KMS-11 (cell line): ENCODE results near the gene BTBD10.
A peak's percentile ranks its signal among the peaks of the same experiment; 100 is the strongest.

Source experiments
- H2AFZ ChIP-seq: fragments of 200-600 bp; sonication (generic); 2 replicates; pipeline ENCODE4 v1.6.1; 2016; ENCODE audit warnings: antibody characterized with exemption, mixed run types, low read depth
- H3K27ac ChIP-seq: fragments of 200-600 bp; sonication (generic); 2 replicates; pipeline ENCODE4 v1.6.1; 2016; ENCODE audit warnings: mild to moderate bottlenecking, mixed run types
- H3K27me3 ChIP-seq: fragments of 200-600 bp; sonication (generic); 2 replicates; pipeline ENCODE4 v1.6.1; 2017; ENCODE audit warnings: mild to moderate bottlenecking, low read depth, mixed run types, moderate library complexity; ENCODE audit not compliant: insufficient read depth
- H3K36me3 ChIP-seq: fragments of 200-600 bp; sonication (generic); 2 replicates; pipeline ENCODE4 v1.6.1; 2017; ENCODE audit warnings: mild to moderate bottlenecking, mixed run types; ENCODE audit not compliant: insufficient read depth
- H3K4me1 ChIP-seq: fragments of 200-600 bp; sonication (generic); 2 replicates; pipeline ENCODE4 v1.6.1; 2016; ENCODE audit warnings: mild to moderate bottlenecking, low read depth, mixed run types; ENCODE audit not compliant: poor library complexity, severe bottlenecking
- H3K4me2 ChIP-seq: fragments of 200-600 bp; sonication (generic); 2 replicates; pipeline ENCODE4 v1.7.0; 2016; ENCODE audit warnings: mild to moderate bottlenecking, mixed run types
- H3K4me3 ChIP-seq: fragments of 200-600 bp; sonication (generic); IDR thresholded peaks from 2 replicates; pipeline ENCODE4 v1.6.1; 2017; ENCODE audit warnings: low read depth, low read length, mixed read lengths; ENCODE audit not compliant: insufficient read depth
- H3K79me2 ChIP-seq: fragments of 200-600 bp; sonication (generic); 2 replicates; pipeline ENCODE4 v1.6.1; 2016; ENCODE audit warnings: low read depth, mixed run types; ENCODE audit not compliant: insufficient read depth
- H3K9ac ChIP-seq: fragments of 200-600 bp; sonication (generic); 2 replicates; pipeline ENCODE4 v1.6.1; 2016; ENCODE audit warnings: mild to moderate bottlenecking, mixed run types
- H4K20me1 ChIP-seq: fragments of 200-600 bp; sonication (generic); 2 replicates; pipeline ENCODE4 v1.6.1; 2016; ENCODE audit warnings: mild to moderate bottlenecking, mixed run types; ENCODE audit not compliant: insufficient read depth
- TF ChIP-seq, protein P1 (sequence below): fragments of 200-600 bp; sonication (generic); conservative IDR thresholded peaks from 2 replicates; pipeline ENCODE4 v1.6.1; 2017; ENCODE audit warnings: low read depth, mild to moderate bottlenecking, antibody characterized with exemption, low read length, moderate library complexity, mixed read lengths

BTBD10 gene

DNA sequence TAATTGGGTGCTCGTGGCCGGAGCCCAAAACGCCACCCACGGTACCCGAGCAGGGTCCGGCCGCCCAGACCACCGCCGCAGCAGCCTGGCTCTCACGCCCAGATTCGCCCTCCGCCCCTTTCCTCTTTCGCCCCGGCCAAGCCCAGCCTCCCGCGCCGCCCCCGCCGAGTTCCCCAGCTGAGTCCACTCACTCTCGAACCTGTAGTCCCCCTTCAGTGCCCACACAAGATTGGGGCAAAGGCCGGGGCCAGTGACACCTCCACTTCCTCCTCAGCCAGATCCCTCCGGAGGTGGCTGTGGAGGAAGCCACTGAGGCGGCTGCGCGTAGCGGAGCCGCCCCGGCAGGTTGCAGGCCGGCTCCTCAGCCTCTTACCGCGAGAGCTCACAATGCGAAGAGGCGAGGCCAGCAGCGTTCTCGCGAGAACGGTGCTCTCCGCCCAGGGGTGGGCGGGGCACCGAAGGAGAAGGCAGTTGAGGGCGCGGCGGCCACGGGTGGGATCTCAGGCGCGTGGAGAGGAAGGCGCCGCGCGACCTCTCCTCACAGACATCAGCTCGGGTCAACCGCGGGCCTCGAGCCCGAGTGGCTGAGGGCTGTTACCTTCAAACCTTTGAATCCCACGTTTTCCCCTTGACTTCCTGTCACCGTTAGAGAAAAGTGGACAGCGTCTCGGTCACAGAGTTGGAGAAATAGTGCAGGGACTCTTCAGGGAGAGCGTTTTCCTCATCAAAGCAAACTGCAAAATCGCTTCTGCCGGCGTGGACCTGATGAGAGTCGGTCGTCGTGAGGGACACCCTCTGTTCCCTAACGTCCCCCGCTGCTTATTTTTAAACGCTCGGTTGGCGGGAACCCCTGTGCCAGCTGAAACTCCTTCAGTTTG, at the start of gene BTBD10:
BTBD10 (minus strand) TSS at position 322 of the 878 bp plus-strand sequence. CDS start 18,098 bp downstream, outside the sequence.
- no peaks in the 10 kb centered on the region for H3K36me3 ChIP-seq
- H3K9ac ChIP-seq: peak within 1 kb of the TSS; percentile 80
- H3K4me1 ChIP-seq: peaks cover 20% of the 10 kb centered on the region
- H3K27me3 ChIP-seq: no peaks in the 10 kb centered on the region
- H2AFZ ChIP-seq: peak within 1 kb of the TSS; percentile 89
- peaks cover 40% of the 10 kb centered on the region; the same call in 1 of the 2 replicates for H3K79me2 ChIP-seq
- no peaks in the 10 kb centered on the region for H4K20me1 ChIP-seq
- TF ChIP-seq, protein P1, sequence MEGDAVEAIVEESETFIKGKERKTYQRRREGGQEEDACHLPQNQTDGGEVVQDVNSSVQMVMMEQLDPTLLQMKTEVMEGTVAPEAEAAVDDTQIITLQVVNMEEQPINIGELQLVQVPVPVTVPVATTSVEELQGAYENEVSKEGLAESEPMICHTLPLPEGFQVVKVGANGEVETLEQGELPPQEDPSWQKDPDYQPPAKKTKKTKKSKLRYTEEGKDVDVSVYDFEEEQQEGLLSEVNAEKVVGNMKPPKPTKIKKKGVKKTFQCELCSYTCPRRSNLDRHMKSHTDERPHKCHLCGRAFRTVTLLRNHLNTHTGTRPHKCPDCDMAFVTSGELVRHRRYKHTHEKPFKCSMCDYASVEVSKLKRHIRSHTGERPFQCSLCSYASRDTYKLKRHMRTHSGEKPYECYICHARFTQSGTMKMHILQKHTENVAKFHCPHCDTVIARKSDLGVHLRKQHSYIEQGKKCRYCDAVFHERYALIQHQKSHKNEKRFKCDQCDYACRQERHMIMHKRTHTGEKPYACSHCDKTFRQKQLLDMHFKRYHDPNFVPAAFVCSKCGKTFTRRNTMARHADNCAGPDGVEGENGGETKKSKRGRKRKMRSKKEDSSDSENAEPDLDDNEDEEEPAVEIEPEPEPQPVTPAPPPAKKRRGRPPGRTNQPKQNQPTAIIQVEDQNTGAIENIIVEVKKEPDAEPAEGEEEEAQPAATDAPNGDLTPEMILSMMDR: no peak
- peak within 1 kb of the TSS; percentile 76 for H3K27ac ChIP-seq
- H3K4me2 ChIP-seq: peak within 1 kb of the TSS; percentile 99
- no peak within 1 kb of the TSS for H3K4me3 ChIP-seq

DNA sequence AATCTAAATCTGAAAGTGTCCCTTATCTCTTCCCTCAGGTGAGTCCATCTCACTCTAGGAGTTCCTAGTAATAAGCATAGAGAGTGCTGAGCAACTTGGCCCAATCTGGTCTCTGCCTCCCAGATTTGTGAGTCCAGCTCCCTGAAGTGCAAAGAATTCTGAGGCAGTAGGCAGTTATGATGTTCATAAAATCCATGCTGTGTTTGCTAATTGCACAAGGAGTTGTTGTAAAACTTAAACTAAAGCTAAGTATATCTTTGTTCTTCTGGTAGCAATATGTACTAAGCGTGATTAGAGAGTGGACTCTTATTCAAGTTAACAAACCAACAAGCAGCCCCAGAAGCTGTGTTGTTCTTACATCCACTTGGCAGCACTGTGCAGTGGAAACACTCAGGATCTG, 40.4 kb upstream of the BTBD10 start:
- TF ChIP-seq, protein P1: no peak
- H3K79me2 ChIP-seq: no peaks in the 10 kb centered on the region
- no peak overlapping the region for H2AFZ ChIP-seq

DNA sequence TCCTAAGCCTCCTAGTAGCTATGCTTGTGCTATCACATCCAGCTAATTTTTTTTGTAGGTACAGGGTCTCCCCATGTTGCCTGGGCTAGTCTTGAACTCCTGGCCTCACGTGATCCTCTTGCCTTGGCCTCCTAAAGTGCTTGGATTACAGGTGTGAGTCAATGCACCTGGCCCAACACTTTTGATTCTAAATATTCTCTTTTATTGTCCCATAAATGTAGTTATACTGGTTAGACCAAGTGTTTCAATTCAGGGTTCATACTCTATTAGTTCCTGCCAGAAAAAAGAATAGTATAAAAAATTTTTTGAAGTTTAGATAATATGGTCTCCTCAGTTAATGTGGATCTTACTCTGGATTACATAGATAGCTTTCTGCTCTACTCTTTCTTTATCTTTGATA, 39.5 kb upstream of the BTBD10 start:
- Histone ChIP-seq H3K79me2 (no peaks in the 10 kb centered on the region), H3K27ac (no peak overlapping the region), H4K20me1 (no peaks in the 10 kb centered on the region), H3K36me3 (no peaks in the 10 kb centered on the region), H3K27me3 (no peaks in the 10 kb centered on the region), H3K4me1 (no peaks in the 10 kb centered on the region), H3K4me3 (no peak overlapping the region), H3K4me2 (no peak overlapping the region), H3K9ac (no peak overlapping the region), H2AFZ (no peak overlapping the region)
- TF ChIP-seq, protein P1: no peak

More for the DNA sequence above, 40.4 kb upstream of the BTBD10 start:
- Histone ChIP-seq H3K9ac (no peak overlapping the region), H4K20me1 (no peaks in the 10 kb centered on the region), H3K4me2 (no peak overlapping the region), H3K36me3 (no peaks in the 10 kb centered on the region), H3K27ac (no peak overlapping the region), H3K4me3 (no peak overlapping the region), H3K4me1 (no peaks in the 10 kb centered on the region), H3K27me3 (no peaks in the 10 kb centered on the region)

DNA sequence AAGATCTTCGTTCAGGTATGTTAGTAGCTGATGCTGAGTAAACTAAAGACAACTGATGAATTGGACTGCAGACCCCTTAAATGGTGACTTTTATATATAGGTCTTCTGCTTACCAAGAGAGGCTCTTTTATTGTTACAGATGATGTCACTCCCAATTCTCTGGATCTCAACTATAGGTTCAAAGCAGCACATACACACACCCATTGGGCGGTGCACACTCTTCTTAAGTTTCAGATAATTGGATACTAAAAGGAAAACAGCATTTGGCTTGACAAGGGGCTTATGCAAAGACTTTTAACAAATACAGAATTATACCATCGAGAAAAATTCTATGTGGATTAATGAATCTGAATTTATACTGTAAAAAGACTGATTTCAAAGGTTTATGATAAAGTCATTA, 32.9 kb upstream of the BTBD10 start, which contains the start of gene PTH:
PTH (minus strand) TSS at position 69 of the 400 bp plus-strand sequence. CDS start 3,142 bp downstream, outside the sequence.
- no peak within 1 kb of the TSS for H3K27ac ChIP-seq
- H3K4me2 ChIP-seq: no peak within 1 kb of the TSS
- H4K20me1 ChIP-seq: no peaks in the 10 kb centered on the region
- TF ChIP-seq, protein P1: no peak
- no peaks in the 10 kb centered on the region for H3K27me3 ChIP-seq
- H3K9ac ChIP-seq: no peak within 1 kb of the TSS
- no peaks in the 10 kb centered on the region for H3K36me3 ChIP-seq
- H3K79me2 ChIP-seq: no peaks in the 10 kb centered on the region
- H3K4me1 ChIP-seq: no peaks in the 10 kb centered on the region
- H3K4me3 ChIP-seq: no peak within 1 kb of the TSS
- H2AFZ ChIP-seq: no peak within 1 kb of the TSS
